Measurements from ENCODE around the gene VWF.

The VWF gene

DNA sequence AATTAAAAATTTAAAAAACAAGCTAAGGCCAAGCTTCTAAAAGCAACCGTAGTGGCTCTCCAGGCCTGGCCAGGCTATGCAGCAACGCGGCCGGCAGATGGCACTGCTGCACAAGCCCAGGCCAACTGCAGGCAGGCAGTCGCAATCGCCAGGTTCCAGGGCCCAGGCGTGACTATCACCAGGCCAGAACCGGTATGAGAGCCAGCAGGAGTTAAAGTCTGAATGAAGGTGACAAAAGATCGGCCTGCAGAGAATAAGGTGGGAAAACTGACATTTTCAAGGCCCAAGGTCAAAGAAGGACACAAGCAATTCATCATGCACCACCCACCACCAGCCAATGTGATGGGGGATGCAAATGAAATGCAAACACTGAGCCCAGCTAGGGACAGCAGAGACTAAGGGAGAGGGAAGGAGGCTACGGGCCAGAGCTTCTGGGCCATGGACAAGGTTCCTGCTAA, 135.8 kb downstream of the VWF start:
- DNase-seq (ENCODE audit: low read depth in 2 of 2), result peak; percentile 74 to 82
- no peak overlapping the region for H3K4me3 ChIP-seq (replicated peaks in 1 of 2; ENCODE audit: low read depth in 2 of 2, low read length in 2 of 2)
- TF ChIP-seq, protein P1, sequence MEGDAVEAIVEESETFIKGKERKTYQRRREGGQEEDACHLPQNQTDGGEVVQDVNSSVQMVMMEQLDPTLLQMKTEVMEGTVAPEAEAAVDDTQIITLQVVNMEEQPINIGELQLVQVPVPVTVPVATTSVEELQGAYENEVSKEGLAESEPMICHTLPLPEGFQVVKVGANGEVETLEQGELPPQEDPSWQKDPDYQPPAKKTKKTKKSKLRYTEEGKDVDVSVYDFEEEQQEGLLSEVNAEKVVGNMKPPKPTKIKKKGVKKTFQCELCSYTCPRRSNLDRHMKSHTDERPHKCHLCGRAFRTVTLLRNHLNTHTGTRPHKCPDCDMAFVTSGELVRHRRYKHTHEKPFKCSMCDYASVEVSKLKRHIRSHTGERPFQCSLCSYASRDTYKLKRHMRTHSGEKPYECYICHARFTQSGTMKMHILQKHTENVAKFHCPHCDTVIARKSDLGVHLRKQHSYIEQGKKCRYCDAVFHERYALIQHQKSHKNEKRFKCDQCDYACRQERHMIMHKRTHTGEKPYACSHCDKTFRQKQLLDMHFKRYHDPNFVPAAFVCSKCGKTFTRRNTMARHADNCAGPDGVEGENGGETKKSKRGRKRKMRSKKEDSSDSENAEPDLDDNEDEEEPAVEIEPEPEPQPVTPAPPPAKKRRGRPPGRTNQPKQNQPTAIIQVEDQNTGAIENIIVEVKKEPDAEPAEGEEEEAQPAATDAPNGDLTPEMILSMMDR (IDR thresholded peaks at IDR 0.05; ENCODE audit: low read depth, low read length), result peak; percentile 100

DNA sequence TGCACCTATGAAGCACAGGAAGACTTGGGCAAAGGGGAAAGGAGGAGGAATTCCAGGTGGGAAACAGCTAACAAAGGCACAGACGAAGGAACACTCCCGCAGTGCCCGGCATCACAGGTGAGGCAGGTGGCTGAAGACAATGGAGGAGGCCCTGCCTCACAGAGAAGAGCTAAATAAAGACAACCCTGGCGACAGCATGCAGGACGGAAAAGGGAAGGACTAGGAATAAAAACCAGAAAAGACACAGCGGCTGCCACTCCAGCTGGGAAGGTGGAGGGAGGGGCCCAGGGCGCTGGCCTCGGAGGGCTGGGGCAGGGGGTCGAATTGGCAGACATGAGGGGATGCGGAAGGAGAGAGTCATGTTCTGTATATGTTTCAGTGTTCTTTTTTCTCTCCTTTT, 136.4 kb downstream of the VWF start:
- TF ChIP-seq, protein P1 (IDR thresholded peaks at IDR 0.05; ENCODE audit: low read depth, low read length), result no peak
- DNase-seq (ENCODE audit: low read depth in 2 of 2), result no peak
- H3K4me3 ChIP-seq (replicated peaks in 1 of 2; ENCODE audit: low read depth in 2 of 2, low read length in 2 of 2), result no peak overlapping the region

DNA sequence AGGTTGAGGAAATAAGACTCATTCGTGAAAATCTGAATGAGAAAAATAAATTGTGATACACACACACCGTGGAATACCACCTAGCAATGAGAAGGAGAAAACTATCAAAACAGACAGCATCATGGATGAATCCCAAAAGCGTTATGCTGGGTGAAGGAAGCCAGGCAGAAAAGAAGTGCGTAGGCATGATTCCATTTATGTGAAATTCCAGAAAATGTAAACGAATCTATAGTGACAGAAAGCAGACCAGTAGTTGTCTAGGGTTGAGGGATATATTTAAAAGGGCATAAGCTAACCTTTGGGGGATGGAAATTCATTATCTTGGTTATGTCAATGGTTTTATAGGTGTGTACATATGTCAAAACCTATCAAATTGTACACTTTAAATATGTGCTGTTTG, 136.9 kb downstream of the VWF start:
- no peak for DNase-seq (ENCODE audit: low read depth in 2 of 2)
- TF ChIP-seq, protein P1 (IDR thresholded peaks at IDR 0.05; ENCODE audit: low read depth, low read length), result no peak

DNA sequence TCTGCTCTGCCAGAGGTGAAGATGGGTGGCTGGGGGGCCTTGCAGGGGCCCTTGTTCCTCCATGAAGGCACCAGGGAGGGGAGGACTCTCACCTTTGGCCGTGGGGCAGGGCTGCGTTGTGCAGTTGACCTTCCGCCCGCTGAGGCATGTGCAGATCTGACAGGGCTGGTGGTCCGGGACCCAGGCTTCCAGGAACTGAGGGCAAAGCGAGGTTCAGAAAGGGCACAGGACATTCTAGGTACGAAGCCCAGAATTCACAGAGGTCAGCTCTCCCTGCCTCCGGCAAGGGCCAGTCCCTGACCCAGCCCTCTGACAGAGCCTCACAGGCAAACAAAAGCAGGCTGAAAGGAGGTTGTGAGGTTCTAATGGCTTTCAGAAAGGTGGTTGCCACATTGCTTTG, 139.0 kb downstream of the VWF start:
- no peak overlapping the region for H3K4me3 ChIP-seq (replicated peaks in 1 of 2; ENCODE audit: low read depth in 2 of 2, low read length in 2 of 2)
- TF ChIP-seq, protein P1 (IDR thresholded peaks at IDR 0.05; ENCODE audit: low read depth, low read length), result no peak
- no peak for DNase-seq (ENCODE audit: low read depth in 2 of 2)

More for the DNA sequence above, 136.9 kb downstream of the VWF start:
- H3K4me3 ChIP-seq (replicated peaks in 1 of 2; ENCODE audit: low read depth in 2 of 2, low read length in 2 of 2), result no peak overlapping the region

DNA sequence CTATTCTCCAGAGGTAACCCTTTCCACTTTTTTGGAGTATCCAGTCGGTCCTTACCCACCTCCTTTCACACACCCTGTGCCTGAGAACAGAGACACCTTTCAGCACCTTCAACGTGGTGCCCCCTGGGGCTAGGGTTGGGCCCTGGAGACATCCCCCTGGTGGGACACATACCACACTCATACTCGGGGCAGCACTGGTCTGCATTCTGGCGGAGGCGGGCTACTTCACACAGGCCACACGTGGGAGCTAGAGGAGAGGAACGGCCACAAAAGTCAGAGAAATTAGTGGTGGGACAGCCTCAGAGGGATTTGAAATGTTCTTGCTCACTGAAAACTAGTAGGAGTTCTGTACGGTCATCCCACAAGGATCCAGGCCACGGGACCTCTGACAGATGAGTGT, 139.6 kb downstream of the VWF start:
- DNase-seq (ENCODE audit: low read depth in 2 of 2), result no peak
- TF ChIP-seq, protein P1 (IDR thresholded peaks at IDR 0.05; ENCODE audit: low read depth, low read length), result no peak

DNA sequence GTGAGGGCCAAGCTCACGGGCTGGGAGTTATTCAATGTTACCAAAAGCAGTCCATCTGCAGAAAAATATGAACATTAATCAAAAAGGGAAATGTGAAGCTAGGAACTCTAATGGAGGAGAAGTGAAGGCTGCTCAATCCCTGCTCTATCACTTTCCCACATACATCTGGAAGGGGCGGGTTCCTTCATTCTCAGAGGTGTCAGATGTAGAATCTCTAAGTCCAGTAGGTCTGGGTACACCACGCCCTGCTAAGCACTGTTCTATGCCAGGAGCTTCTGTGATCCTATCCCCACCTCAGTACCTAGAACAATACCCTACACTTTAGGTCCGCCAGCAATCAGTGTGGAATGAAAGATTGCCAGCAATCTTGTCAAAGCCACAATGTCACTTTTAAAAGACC, 142.4 kb downstream of the VWF start:
- TF ChIP-seq, protein P1 (IDR thresholded peaks at IDR 0.05; ENCODE audit: low read depth, low read length), result no peak
- no peak for DNase-seq (ENCODE audit: low read depth in 2 of 2)
- H3K4me3 ChIP-seq (replicated peaks in 1 of 2; ENCODE audit: low read depth in 2 of 2, low read length in 2 of 2), result no peak overlapping the region

More for the DNA sequence above, 139.6 kb downstream of the VWF start:
- no peak overlapping the region for H3K4me3 ChIP-seq (replicated peaks in 1 of 2; ENCODE audit: low read depth in 2 of 2, low read length in 2 of 2)

DNA sequence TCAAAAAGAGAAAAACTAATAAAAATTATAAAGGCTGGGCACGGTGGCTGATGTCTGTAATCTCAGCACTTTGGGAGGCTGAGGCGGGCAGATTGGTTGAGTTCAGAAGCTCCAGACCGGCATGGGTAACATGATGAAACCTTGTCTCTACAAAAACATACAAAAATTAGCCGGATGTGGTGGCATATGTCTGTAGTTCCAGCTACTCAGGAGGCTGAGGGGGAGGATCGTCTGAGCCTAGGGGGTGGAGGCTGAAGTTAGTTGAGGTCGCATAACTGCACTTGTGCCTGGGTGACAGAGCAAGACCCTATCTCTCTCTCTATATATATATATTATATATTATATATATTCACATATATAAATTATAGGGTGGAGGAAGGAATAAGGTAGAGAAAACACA, 146.9 kb downstream of the VWF start:
- TF ChIP-seq, protein P1 (IDR thresholded peaks at IDR 0.05; ENCODE audit: low read depth, low read length), result no peak
- DNase-seq (ENCODE audit: low read depth in 2 of 2), result no peak
- H3K4me3 ChIP-seq (replicated peaks in 1 of 2; ENCODE audit: low read depth in 2 of 2, low read length in 2 of 2), result no peak overlapping the region
